PC-3 (cell line): Measurements from ENCODE around the gene DCAF6. TPM values are rescaled to one million over a fixed set of nuclear protein-coding genes. Genes with fewer than 3 reads are reported as not detected.

ENCODE experiments used
- ATAC-seq: fragments of 200-7000 bp; cut with Tn5 transposase; 2 replicates; pipeline ENCODE4 v1.9.1; 2020; ENCODE audit warnings: mild to moderate bottlenecking, moderate library complexity
- BruUV-seq: library from RNA; stranded (reverse); fragments of 400-500 nt; replicated peaks from 2 replicates; lab custom pipeline; 2021; lab: Mats Ljungman, UMichigan
- CTCF ChIA-PET: fragments of 300-600 bp; sonication (Branson Sonifier 250); formaldehyde crosslinking; loops from one replicate; lab custom pipeline; 2022; ENCODE audit warnings: antibody characterized with exemption; lab: Charles Lee
- POLR2A ChIA-PET: fragments of 300-600 bp; sonication (Branson Sonifier 250); formaldehyde crosslinking; loops from one replicate; lab custom pipeline; 2022; ENCODE audit warnings: antibody characterized with exemption; ENCODE audit not compliant: unreplicated experiment; lab: Charles Lee
- DNase-seq: peaks from one replicate; pipeline ENCODE4 v3.0.0-alpha.2; 2015
- H2AFZ ChIP-seq: fragments of 300-600 bp; sonication (generic); 2 replicates; pipeline ENCODE4 v1.6.0; 2016; ENCODE audit warnings: antibody characterized with exemption, low read length
- H3F3A ChIP-seq: fragments of 300-600 bp; sonication (generic); one replicate; pipeline ENCODE4 v1.6.0; 2017; ENCODE audit warnings: antibody characterized with exemption, low read length, control low read depth, mild to moderate bottlenecking; ENCODE audit not compliant: unreplicated experiment
- H3K27ac ChIP-seq: fragments of 300-600 bp; sonication (generic); 2 replicates; pipeline ENCODE4 v1.5.1; 2016; ENCODE audit warnings: mild to moderate bottlenecking, low read length
- H3K27me3 ChIP-seq: fragments of 300-600 bp; sonication (generic); 2 replicates; pipeline ENCODE4 v1.6.1; 2016; ENCODE audit warnings: low read length, mixed read lengths
- H3K36me3 ChIP-seq: fragments of 300-600 bp; sonication (generic); 2 replicates; pipeline ENCODE4 v1.6.1; 2016; ENCODE audit warnings: low read depth, mixed run types, low read length, mixed read lengths
- H3K4me1 ChIP-seq: fragments of 300-600 bp; sonication (generic); 2 replicates; pipeline ENCODE4 v1.5.1; 2016; ENCODE audit warnings: low read length; ENCODE audit not compliant: insufficient read depth
- H3K4me2 ChIP-seq: fragments of 300-600 bp; sonication (generic); 2 replicates; pipeline ENCODE4 v1.6.0; 2016; ENCODE audit warnings: low read length
- H3K4me3 ChIP-seq: fragments of 300-600 bp; sonication (generic); 2 replicates; pipeline ENCODE4 v1.5.1; 2016; ENCODE audit warnings: mild to moderate bottlenecking, low read length, mixed read lengths
- H3K79me2 ChIP-seq: fragments of 300-600 bp; sonication (generic); 2 replicates; pipeline ENCODE4 v1.6.1; 2017; ENCODE audit warnings: low read length, mixed read lengths
- H3K9ac ChIP-seq: fragments of 300-600 bp; sonication (generic); 2 replicates; pipeline ENCODE4 v1.6.0; 2016; ENCODE audit warnings: mild to moderate bottlenecking, low read length
- H3K9me2 ChIP-seq: fragments of 300-600 bp; sonication (generic); replicated peaks from 2 replicates; pipeline ENCODE4 v1.6.1; 2016; ENCODE audit warnings: mixed run types, low read length, mixed read lengths
- H3K9me3 ChIP-seq: fragments of 300-600 bp; sonication (generic); 2 replicates; pipeline ENCODE4 v1.6.1; 2016; ENCODE audit warnings: low read length, mixed read lengths
- H4K20me1 ChIP-seq: fragments of 300-600 bp; sonication (generic); 2 replicates; pipeline ENCODE4 v1.6.1; 2016; ENCODE audit warnings: low read length, mixed read lengths
- CTCF ChIP-seq: fragments of 300-600 bp; sonication (generic); conservative IDR thresholded peaks from 2 replicates; pipeline ENCODE4 v1.5.1; 2017; ENCODE audit warnings: antibody characterized with exemption, low read depth, mild to moderate bottlenecking, low read length
- EZH2 ChIP-seq: fragments of 300-600 bp; sonication (generic); IDR thresholded peaks from one replicate; pipeline ENCODE4 v1.6.1; 2017; ENCODE audit warnings: antibody characterized with exemption, mild to moderate bottlenecking, low read length; ENCODE audit not compliant: unreplicated experiment
- EZH2phosphoT487 ChIP-seq: fragments of 300-600 bp; sonication (generic); IDR thresholded peaks from 2 replicates; pipeline ENCODE4 v1.6.1; 2018; ENCODE audit warnings: mild to moderate bottlenecking, antibody characterized with exemption, low read length, borderline replicate concordance
- intact Hi-C: fragments of 100-400 bp; cut with micrococcal nuclease; formaldehyde crosslinking; loops from 2 replicates; pipeline ENCODE4 v1.9.0; 2023
- total RNA-seq: library from RNA; depleted of rRNA; stranded (reverse); fragments of >200 nt; gene quantifications from 2 replicates; pipeline ENCODE4 v1.2.3, GENCODE V29; 2014

Gene DCAF6
- total RNA-seq, 1 experiment from 2014 or later: 29.1 TPM

DNA sequence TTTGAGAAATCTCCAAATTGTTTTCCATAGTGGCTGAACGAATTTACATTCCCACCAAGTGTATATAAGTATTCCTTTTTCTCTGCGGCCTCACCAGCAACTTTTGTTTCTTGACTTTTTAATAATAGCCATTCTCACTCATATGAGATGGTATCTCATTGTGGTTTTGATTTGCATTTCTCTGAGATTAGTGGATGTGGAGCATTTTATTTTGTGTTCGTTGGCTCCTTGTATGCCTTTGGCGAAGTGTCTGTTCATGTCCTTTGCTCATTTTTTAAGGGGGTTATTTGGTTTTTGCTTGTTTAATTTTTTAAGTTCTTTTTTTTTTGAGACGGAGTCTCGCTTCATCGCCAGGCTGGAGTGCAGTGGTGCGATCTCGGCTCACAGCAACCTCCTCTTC, 45.5 kb downstream of the DCAF6 start:
- ChIA-PET POLR2A (no interaction called here), CTCF (no interaction called here)
- BruUV-seq: no TSS peak
- peaks cover 9% of the 10 kb centered on the region for H3K4me1 ChIP-seq
- H3K9ac ChIP-seq: no peak overlapping the region
- H3K36me3 ChIP-seq: no peaks in the 10 kb centered on the region
- no peak overlapping the region for H3K4me2 ChIP-seq
- no peaks in the 10 kb centered on the region for H3K9me3 ChIP-seq
- TF ChIP-seq CTCF: no peak
- no peak for TF ChIP-seq EZH2phosphoT487
- no peak overlapping the region for H3K4me3 ChIP-seq
- intact Hi-C loops: no loop called here
- no peak overlapping the region for H3K27ac ChIP-seq
- DNase-seq (no peak), ATAC-seq (no peak)
- no peak overlapping the region for H2AFZ ChIP-seq
- H4K20me1 ChIP-seq: peaks cover 6% of the 10 kb centered on the region; the same call in 1 of the 2 replicates
- peaks cover 5% of the 10 kb centered on the region; the same call in 1 of the 2 replicates for H3K79me2 ChIP-seq
- H3F3A ChIP-seq: peaks cover 3% of the 10 kb centered on the region
- H3K27me3 ChIP-seq: no peaks in the 10 kb centered on the region
- H3K9me2 ChIP-seq: no peaks in the 10 kb centered on the region

GRCh38 chr1:167983797-167984420, 47.4 kb downstream of the DCAF6 start:
- Histone ChIP-seq H3K9ac (no peak overlapping the region), H3K36me3 (0 out of 2 replicates have a peak, but pooled peaks cover 3% of the 10 kb centered on the region), H3K9me2 (no peaks in the 10 kb centered on the region), H3K9me3 (no peaks in the 10 kb centered on the region), H4K20me1 (peaks cover 6% of the 10 kb centered on the region; the same call in 1 of the 2 replicates), H3K4me3 (no peak overlapping the region), H3F3A (peaks cover 5% of the 10 kb centered on the region), H3K4me1 (peaks cover 14% of the 10 kb centered on the region), H3K27me3 (no peaks in the 10 kb centered on the region), H3K4me2 (no peak overlapping the region), H3K79me2 (peaks cover 5% of the 10 kb centered on the region; the same call in 1 of the 2 replicates), H2AFZ (no peak overlapping the region), H3K27ac (no peak overlapping the region)
- no TSS peak for BruUV-seq
- intact Hi-C loops: no loop called here
- CTCF ChIA-PET: no interaction called here
- no peak for ATAC-seq
- no peak for TF ChIP-seq EZH2
- TF ChIP-seq EZH2phosphoT487: no peak
- TF ChIP-seq CTCF: no peak
- POLR2A ChIA-PET: no interaction called here
- no peak for DNase-seq

GRCh38 chr1:167984886-167985489, 48.5 kb downstream of the DCAF6 start:
- CTCF ChIA-PET: no interaction called here

More at GRCh38 chr1:167984886-167985489, 48.5 kb downstream of the DCAF6 start:
- no peak for TF ChIP-seq EZH2
- no peak for TF ChIP-seq EZH2phosphoT487
- no peak for TF ChIP-seq CTCF
- 0 out of 2 replicates have a peak, but pooled peaks cover 3% of the 10 kb centered on the region for H3K36me3 ChIP-seq
- DNase-seq: no peak
- BruUV-seq: no TSS peak
- peaks cover 14% of the 10 kb centered on the region for H3K4me1 ChIP-seq
- H3K9me3 ChIP-seq: no peaks in the 10 kb centered on the region
- POLR2A ChIA-PET: no interaction called here
- H3K9me2 ChIP-seq: no peaks in the 10 kb centered on the region
- no peak overlapping the region for H3K27ac ChIP-seq
- no peak overlapping the region for H3K4me2 ChIP-seq
- no peak overlapping the region for H3K4me3 ChIP-seq
- H3K79me2 ChIP-seq: peaks cover 5% of the 10 kb centered on the region; the same call in 1 of the 2 replicates
- H2AFZ ChIP-seq: no peak overlapping the region
- intact Hi-C loops: no loop called here
- no peak overlapping the region for H3K9ac ChIP-seq
- H3K27me3 ChIP-seq: no peaks in the 10 kb centered on the region
- H4K20me1 ChIP-seq: peaks cover 6% of the 10 kb centered on the region; the same call in 1 of the 2 replicates
- H3F3A ChIP-seq: peaks cover 5% of the 10 kb centered on the region
- no peak for ATAC-seq
